HEK293 (cell line): Measurements from ENCODE around the gene SULT2B1.

Source experiments
- CTCF ChIA-PET: fragments of 350-600 bp; formaldehyde crosslinking; extraction: SDS; loops from one replicate; lab custom pipeline; 2021; ENCODE audit warnings: antibody characterized with exemption; lab: Yijun Ruan, JAX
- POLR2A ChIA-PET: fragments of 300-600 bp; formaldehyde crosslinking; extraction: SDS; loops from one replicate; lab custom pipeline; 2020; ENCODE audit warnings: antibody characterized with exemption, inconsistent platforms; lab: Yijun Ruan, JAX
- H3K27ac ChIP-seq: fragments of 200-500 bp; sonication (Bioruptor generic); 2 replicates; pipeline ENCODE4 v1.5.1; 2014; ENCODE audit warnings: low read depth, low read length, control low read depth, inconsistent platforms; ENCODE audit errors: extremely low read depth
- H3K36me3 ChIP-seq, 2 experiments: fragments of 200-500 bp in 1 of 2; sonication (Bioruptor generic) in 1 of 2; 1 replicate in 1 of 2; 2 replicates in 1 of 2; pipeline ENCODE4 v1.5.1; 2014 to 2017; ENCODE audit warnings: inconsistent platforms in 2 of 2, low read length in 2 of 2; ENCODE audit not compliant: control insufficient read depth in 2 of 2, insufficient read depth in 1 of 2
- H3K4me1 ChIP-seq: fragments of 200-500 bp; sonication (Bioruptor generic); 2 replicates; pipeline ENCODE4 v1.5.1; 2014; ENCODE audit warnings: mild to moderate bottlenecking, low read length, inconsistent platforms; ENCODE audit not compliant: control insufficient read depth, insufficient read depth
- H3K4me3 ChIP-seq: 2 replicates; pipeline ENCODE4 v1.5.1; 2011; ENCODE audit warnings: low read depth, mild to moderate bottlenecking, control low read depth, low read length, moderate library complexity
- H3K9me3 ChIP-seq: fragments of 200-500 bp; sonication (Bioruptor generic); 2 replicates; pipeline ENCODE4 v1.5.1; 2014; ENCODE audit warnings: low read depth, low read length, inconsistent platforms; ENCODE audit not compliant: control insufficient read depth, insufficient read depth
- KLF1 ChIP-seq: fragments of 450-650 bp; formaldehyde crosslinking; IDR thresholded peaks from 2 replicates; pipeline ENCODE4 v1.5.1; 2016; ENCODE audit warnings: missing biosample characterization, missing genetic modification characterization
- RBAK ChIP-seq: fragments of 450-650 bp; formaldehyde crosslinking; IDR thresholded peaks from 2 replicates; pipeline ENCODE4 v1.5.1; 2016; ENCODE audit warnings: missing biosample characterization, missing genetic modification characterization
- ZBTB11 ChIP-seq: fragments of 450-650 bp; formaldehyde crosslinking; conservative IDR thresholded peaks from 2 replicates; pipeline ENCODE4 v1.5.1; 2016; ENCODE audit warnings: low read depth, missing biosample characterization, missing genetic modification characterization
- ZBTB21 ChIP-seq: fragments of 450-650 bp; formaldehyde crosslinking; IDR thresholded peaks from 2 replicates; pipeline ENCODE4 v1.5.1; 2017; ENCODE audit warnings: missing biosample characterization, missing genetic modification characterization
- ZFHX2 ChIP-seq: fragments of 450-650 bp; formaldehyde crosslinking; conservative IDR thresholded peaks from 2 replicates; pipeline ENCODE4 v1.5.1; 2016; ENCODE audit warnings: missing biosample characterization, missing genetic modification characterization
- ZNF140 ChIP-seq: fragments of 450-650 bp; formaldehyde crosslinking; IDR thresholded peaks from 2 replicates; pipeline ENCODE4 v1.5.1; 2016; ENCODE audit warnings: missing biosample characterization, missing genetic modification characterization
- ZNF223 ChIP-seq: fragments of 450-650 bp; formaldehyde crosslinking; IDR thresholded peaks from 2 replicates; pipeline ENCODE4 v1.5.1; 2016; ENCODE audit warnings: missing biosample characterization, missing genetic modification characterization
- ZNF37A ChIP-seq: fragments of 450-650 bp; IDR thresholded peaks from 2 replicates; pipeline ENCODE4 v1.5.1; 2018; ENCODE audit warnings: missing biosample characterization, missing genetic modification characterization
- ZNF394 ChIP-seq: fragments of 450-650 bp; formaldehyde crosslinking; IDR thresholded peaks from 2 replicates; pipeline ENCODE4 v1.5.1; 2016; ENCODE audit warnings: missing biosample characterization, missing genetic modification characterization, mild to moderate bottlenecking, moderate library complexity, borderline replicate concordance
- ZNF518A ChIP-seq: fragments of 450-650 bp; formaldehyde crosslinking; conservative IDR thresholded peaks from 2 replicates; pipeline ENCODE4 v1.5.1; 2016; ENCODE audit warnings: low read depth, missing biosample characterization, missing genetic modification characterization
- ZNF596 ChIP-seq: fragments of 450-650 bp; IDR thresholded peaks from 2 replicates; pipeline ENCODE4 v1.5.0; 2018; ENCODE audit warnings: missing biosample characterization, mild to moderate bottlenecking, missing genetic modification characterization, moderate library complexity
- ZNF747 ChIP-seq: fragments of 450-650 bp; formaldehyde crosslinking; IDR thresholded peaks from 2 replicates; pipeline ENCODE4 v1.5.1; 2016; ENCODE audit warnings: missing biosample characterization, missing genetic modification characterization
- ZSCAN18 ChIP-seq: fragments of 450-650 bp; formaldehyde crosslinking; IDR thresholded peaks from 2 replicates; pipeline ENCODE4 v1.5.1; 2016; ENCODE audit warnings: missing biosample characterization, missing genetic modification characterization
- TF ChIP-seq, protein P1 (sequence below): fragments of 450-650 bp; formaldehyde crosslinking; IDR thresholded peaks from 2 replicates; pipeline ENCODE4 v1.5.1; 2016; ENCODE audit warnings: missing biosample characterization, missing genetic modification characterization
- TF ChIP-seq, protein P2 (sequence below): fragments of 450-650 bp; formaldehyde crosslinking; IDR thresholded peaks from 2 replicates; pipeline ENCODE4 v1.5.1; 2016; ENCODE audit warnings: missing biosample characterization, missing genetic modification characterization
- TF ChIP-seq, protein P3 (sequence below): fragments of 450-650 bp; formaldehyde crosslinking; IDR thresholded peaks from 2 replicates; pipeline ENCODE4 v1.5.1; 2016; ENCODE audit warnings: missing biosample characterization, missing genetic modification characterization
- TF ChIP-seq, protein P4 (sequence below): fragments of 450-650 bp; formaldehyde crosslinking; IDR thresholded peaks from 2 replicates; pipeline ENCODE4 v1.5.1; 2016; ENCODE audit warnings: missing biosample characterization, missing genetic modification characterization

SULT2B1 gene

DNA sequence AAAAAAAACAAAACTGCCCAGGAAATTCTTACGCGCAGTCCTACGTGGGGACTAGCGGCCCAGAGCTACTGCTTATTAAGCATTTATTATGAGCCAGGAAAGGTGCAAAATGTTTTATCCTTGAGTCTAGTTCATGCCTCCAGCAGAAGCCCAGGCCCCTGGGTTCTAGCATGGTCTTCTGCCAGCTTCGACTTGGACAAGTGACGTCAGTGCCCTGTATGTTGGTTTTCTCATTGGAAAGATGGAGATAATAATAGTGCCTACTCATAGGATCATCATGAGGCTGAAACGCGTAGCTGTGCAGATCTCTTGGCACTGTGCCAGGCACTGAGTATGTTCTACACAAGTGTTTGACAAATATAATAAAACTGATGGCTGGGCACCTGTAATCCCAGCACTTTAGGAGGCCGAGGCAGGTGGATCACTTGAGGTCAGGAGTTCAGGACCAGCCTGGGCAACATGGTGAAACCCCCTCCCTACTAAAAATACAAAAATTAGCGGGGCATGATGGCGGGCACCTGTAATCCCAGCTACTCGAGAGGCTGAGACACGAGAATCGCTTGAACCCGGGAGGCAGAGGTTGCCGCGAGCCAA is 12.4 kb upstream of the SULT2B1 start:
- ChIA-PET CTCF (interaction anchor here (1.0 to 3.6 kb wide), 5 partner anchors 32 to 50 kb away, joined by 3 to 17 read pairs (median 6); no protein-coding TSS in a partner anchor), POLR2A (interaction anchor here (0.6 to 1.6 kb wide), 6 partner anchors 15 to 495 kb away, joined by 3 to 6 read pairs (median 4); no protein-coding TSS in a partner anchor)
- Histone ChIP-seq H3K9me3 (no peaks in the 10 kb centered on the region), H3K4me1 (no peaks in the 10 kb centered on the region; the same call in 1 of the 2 replicates), H3K4me3 (no peak overlapping the region), H3K36me3 (no peaks in the 10 kb centered on the region), H3K27ac (no peak overlapping the region)
- TF ChIP-seq, protein P1, sequence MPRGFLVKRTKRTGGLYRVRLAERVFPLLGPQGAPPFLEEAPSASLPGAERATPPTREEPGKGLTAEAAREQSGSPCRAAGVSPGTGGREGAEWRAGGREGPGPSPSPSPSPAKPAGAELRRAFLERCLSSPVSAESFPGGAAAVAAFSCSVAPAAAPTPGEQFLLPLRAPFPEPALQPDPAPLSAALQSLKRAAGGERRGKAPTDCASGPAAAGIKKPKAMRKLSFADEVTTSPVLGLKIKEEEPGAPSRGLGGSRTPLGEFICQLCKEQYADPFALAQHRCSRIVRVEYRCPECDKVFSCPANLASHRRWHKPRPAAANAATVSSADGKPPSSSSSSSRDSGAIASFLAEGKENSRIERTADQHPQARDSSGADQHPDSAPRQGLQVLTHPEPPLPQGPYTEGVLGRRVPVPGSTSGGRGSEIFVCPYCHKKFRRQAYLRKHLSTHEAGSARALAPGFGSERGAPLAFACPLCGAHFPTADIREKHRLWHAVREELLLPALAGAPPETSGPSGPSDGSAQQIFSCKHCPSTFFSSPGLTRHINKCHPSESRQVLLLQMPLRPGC (tag by site-specific recombination), result peak; percentile 78
- TF ChIP-seq ZNF223 (tag by site-specific recombination) (no peak), ZNF140 (tag by site-specific recombination) (no peak), ZNF394 (peak; percentile 46; the same call in 1 of the 2 replicates), RBAK (tag by site-specific recombination) (no peak), ZSCAN18 (tag by site-specific recombination) (peak; percentile 91; the same call in 1 of the 2 replicates), ZBTB21 (tag by site-specific recombination) (peak; percentile 84), KLF1 (tag by site-specific recombination) (0 out of 2 replicates have a peak, but pooled peaks have one; percentile 12), ZFHX2 (tag by site-specific recombination) (no peak), ZBTB11 (tag by site-specific recombination) (no peak), ZNF37A (peak; percentile 95), ZNF518A (no peak), ZNF596 (tag by site-specific recombination) (no peak), ZNF747 (tag by site-specific recombination) (no peak)
- TF ChIP-seq, protein P2, sequence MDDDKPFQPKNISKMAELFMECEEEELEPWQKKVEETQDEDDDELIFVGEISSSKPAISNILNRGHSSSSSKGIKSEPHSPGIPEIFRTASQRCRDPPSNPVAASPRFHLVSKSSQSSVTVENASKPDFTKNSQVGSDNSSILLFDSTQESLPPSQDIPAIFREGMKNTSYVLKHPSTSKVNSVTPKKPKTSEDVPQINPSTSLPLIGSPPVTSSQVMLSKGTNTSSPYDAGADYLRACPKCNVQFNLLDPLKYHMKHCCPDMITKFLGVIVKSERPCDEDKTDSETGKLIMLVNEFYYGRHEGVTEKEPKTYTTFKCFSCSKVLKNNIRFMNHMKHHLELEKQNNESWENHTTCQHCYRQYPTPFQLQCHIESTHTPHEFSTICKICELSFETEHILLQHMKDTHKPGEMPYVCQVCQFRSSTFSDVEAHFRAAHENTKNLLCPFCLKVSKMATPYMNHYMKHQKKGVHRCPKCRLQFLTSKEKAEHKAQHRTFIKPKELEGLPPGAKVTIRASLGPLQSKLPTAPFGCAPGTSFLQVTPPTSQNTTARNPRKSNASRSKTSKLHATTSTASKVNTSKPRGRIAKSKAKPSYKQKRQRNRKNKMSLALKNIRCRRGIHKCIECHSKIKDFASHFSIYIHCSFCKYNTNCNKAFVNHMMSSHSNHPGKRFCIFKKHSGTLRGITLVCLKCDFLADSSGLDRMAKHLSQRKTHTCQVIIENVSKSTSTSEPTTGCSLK (tag by site-specific recombination), result no peak
- TF ChIP-seq, protein P3, sequence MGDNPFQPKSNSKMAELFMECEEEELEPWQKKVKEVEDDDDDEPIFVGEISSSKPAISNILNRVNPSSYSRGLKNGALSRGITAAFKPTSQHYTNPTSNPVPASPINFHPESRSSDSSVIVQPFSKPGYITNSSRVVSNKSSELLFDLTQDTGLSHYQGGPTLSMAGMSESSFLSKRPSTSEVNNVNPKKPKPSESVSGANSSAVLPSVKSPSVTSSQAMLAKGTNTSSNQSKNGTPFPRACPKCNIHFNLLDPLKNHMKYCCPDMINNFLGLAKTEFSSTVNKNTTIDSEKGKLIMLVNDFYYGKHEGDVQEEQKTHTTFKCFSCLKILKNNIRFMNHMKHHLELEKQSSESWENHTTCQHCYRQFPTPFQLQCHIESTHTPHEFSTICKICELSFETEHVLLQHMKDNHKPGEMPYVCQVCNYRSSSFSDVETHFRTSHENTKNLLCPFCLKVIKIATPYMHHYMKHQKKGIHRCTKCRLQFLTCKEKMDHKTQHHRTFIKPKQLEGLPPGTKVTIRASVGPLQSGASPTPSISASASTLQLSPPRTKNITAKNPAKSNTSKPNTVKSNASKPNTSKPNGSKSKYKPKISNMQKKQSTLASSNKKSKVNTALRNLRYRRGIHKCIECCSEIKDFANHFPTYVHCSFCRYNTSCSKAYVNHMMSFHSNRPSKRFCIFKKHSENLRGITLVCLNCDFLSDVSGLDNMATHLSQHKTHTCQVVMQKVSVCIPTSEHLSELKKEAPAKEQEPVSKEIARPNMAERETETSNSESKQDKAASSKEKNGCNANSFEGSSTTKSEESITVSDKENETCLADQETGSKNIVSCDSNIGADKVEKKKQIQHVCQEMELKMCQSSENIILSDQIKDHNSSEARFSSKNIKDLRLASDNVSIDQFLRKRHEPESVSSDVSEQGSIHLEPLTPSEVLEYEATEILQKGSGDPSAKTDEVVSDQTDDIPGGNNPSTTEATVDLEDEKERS (tag by site-specific recombination), result no peak
- TF ChIP-seq, protein P4, sequence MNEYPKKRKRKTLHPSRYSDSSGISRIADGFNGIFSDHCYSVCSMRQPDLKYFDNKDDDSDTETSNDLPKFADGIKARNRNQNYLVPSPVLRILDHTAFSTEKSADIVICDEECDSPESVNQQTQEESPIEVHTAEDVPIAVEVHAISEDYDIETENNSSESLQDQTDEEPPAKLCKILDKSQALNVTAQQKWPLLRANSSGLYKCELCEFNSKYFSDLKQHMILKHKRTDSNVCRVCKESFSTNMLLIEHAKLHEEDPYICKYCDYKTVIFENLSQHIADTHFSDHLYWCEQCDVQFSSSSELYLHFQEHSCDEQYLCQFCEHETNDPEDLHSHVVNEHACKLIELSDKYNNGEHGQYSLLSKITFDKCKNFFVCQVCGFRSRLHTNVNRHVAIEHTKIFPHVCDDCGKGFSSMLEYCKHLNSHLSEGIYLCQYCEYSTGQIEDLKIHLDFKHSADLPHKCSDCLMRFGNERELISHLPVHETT (tag by site-specific recombination), result peak; percentile 74; the same call in 1 of the 2 replicates
